Mammary epithelial cell (primary cell): ENCODE results near the gene PARD3.

Experiments used
- EZH2 ChIP-seq: IDR thresholded peaks from 2 replicates; pipeline ENCODE4 v1.6.1; 2012; ENCODE audit warnings: low read length, inconsistent platforms, borderline replicate concordance
- TF ChIP-seq, protein P1 (sequence below), 2 donors: IDR thresholded peaks in 1 of 2; conservative IDR thresholded peaks in 1 of 2; 2 replicates each; pipeline ENCODE4 v1.5.1; 2011 to 2012; ENCODE audit warnings: inconsistent platforms in 2 of 2, low read length in 2 of 2, mild to moderate bottlenecking in 2 of 2, control low read depth in 1 of 2, low read depth in 1 of 2; ENCODE audit not compliant: insufficient read depth in 1 of 2; ENCODE audit errors: extremely low read depth in 1 of 2

- TF ChIP-seq, protein P1, sequence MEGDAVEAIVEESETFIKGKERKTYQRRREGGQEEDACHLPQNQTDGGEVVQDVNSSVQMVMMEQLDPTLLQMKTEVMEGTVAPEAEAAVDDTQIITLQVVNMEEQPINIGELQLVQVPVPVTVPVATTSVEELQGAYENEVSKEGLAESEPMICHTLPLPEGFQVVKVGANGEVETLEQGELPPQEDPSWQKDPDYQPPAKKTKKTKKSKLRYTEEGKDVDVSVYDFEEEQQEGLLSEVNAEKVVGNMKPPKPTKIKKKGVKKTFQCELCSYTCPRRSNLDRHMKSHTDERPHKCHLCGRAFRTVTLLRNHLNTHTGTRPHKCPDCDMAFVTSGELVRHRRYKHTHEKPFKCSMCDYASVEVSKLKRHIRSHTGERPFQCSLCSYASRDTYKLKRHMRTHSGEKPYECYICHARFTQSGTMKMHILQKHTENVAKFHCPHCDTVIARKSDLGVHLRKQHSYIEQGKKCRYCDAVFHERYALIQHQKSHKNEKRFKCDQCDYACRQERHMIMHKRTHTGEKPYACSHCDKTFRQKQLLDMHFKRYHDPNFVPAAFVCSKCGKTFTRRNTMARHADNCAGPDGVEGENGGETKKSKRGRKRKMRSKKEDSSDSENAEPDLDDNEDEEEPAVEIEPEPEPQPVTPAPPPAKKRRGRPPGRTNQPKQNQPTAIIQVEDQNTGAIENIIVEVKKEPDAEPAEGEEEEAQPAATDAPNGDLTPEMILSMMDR (conservative IDR thresholded peaks at IDR 0.05 in 1 of 2, IDR thresholded peaks at IDR 0.05 in 1 of 2; ENCODE audit: extremely low read depth in 1 of 2, insufficient read depth in 1 of 2, low read depth in 1 of 2, low read length in 2 of 2) = no peak
- no peak for TF ChIP-seq EZH2
Measured at GRCh38 chr10:34743814-34744213, 71.3 kb downstream of the PARD3 start.
